Ishikawa (cell line): ENCODE results near the gene PDCL2.

Source experiments
- CEBPB ChIP-seq: IDR thresholded peaks from 2 replicates; pipeline ENCODE4 v1.6.1; 2012
- CREB1 ChIP-seq: IDR thresholded peaks from 2 replicates; pipeline ENCODE4 v1.6.1; 2012; ENCODE audit warnings: low read depth
- EGR1 ChIP-seq: IDR thresholded peaks from 2 replicates; pipeline ENCODE4 v1.6.1; 2012
- EP300 ChIP-seq: IDR thresholded peaks from 2 replicates; pipeline ENCODE4 v1.6.1; 2012; ENCODE audit warnings: borderline replicate concordance
- FOXM1 ChIP-seq: IDR thresholded peaks from 2 replicates; pipeline ENCODE4 v1.6.1; 2012; ENCODE audit warnings: low read depth, borderline replicate concordance
- NFIC ChIP-seq: IDR thresholded peaks from 2 replicates; pipeline ENCODE4 v1.6.1; 2012
- RAD21 ChIP-seq: IDR thresholded peaks from 2 replicates; pipeline ENCODE4 v1.6.1; 2012; ENCODE audit warnings: low read depth
- TAF1 ChIP-seq: IDR thresholded peaks from 2 replicates; pipeline ENCODE4 v1.6.1; 2012; ENCODE audit warnings: low read depth, mild to moderate bottlenecking
- TCF12 ChIP-seq: IDR thresholded peaks from 2 replicates; pipeline ENCODE4 v1.6.1; 2012; ENCODE audit warnings: low read depth
- TEAD4 ChIP-seq: IDR thresholded peaks from 2 replicates; pipeline ENCODE4 v1.6.1; 2012
- YY1 ChIP-seq: IDR thresholded peaks from 2 replicates; pipeline ENCODE4 v1.6.1; 2012; ENCODE audit warnings: low read depth
- ZBTB7A ChIP-seq: IDR thresholded peaks from 2 replicates; pipeline ENCODE4 v1.6.1; 2012; ENCODE audit warnings: low read depth
- TF ChIP-seq, protein P1 (sequence below): IDR thresholded peaks from 2 replicates; pipeline ENCODE4 v1.6.1; 2012
- TF ChIP-seq, protein P2 (sequence below): IDR thresholded peaks from 2 replicates; pipeline ENCODE4 v1.6.1; 2012; ENCODE audit warnings: low read depth, mild to moderate bottlenecking
- TF ChIP-seq, protein P3 (sequence below): IDR thresholded peaks from 2 replicates; pipeline ENCODE4 v1.6.1; 2012

PDCL2 gene

DNA sequence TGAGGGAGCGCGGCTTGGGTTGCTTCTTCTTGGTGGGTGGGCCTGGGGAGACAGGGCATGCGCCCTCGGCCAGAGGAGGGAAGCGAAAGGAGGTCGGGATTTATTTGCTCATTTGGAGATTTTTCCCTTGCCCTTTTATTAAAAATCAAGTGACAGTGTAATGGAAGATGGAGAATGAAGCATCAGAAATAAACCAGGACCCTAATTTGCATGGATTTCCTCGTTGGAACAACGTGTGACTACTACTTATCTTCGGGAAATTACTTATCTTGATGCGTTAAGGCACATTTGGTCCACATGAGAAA is 44.6 kb downstream of the PDCL2 start:
- TF ChIP-seq CREB1: no peak
- TF ChIP-seq, protein P1, sequence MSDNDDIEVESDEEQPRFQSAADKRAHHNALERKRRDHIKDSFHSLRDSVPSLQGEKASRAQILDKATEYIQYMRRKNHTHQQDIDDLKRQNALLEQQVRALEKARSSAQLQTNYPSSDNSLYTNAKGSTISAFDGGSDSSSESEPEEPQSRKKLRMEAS: no peak
- no peak for TF ChIP-seq FOXM1
- TF ChIP-seq CEBPB: no peak

DNA sequence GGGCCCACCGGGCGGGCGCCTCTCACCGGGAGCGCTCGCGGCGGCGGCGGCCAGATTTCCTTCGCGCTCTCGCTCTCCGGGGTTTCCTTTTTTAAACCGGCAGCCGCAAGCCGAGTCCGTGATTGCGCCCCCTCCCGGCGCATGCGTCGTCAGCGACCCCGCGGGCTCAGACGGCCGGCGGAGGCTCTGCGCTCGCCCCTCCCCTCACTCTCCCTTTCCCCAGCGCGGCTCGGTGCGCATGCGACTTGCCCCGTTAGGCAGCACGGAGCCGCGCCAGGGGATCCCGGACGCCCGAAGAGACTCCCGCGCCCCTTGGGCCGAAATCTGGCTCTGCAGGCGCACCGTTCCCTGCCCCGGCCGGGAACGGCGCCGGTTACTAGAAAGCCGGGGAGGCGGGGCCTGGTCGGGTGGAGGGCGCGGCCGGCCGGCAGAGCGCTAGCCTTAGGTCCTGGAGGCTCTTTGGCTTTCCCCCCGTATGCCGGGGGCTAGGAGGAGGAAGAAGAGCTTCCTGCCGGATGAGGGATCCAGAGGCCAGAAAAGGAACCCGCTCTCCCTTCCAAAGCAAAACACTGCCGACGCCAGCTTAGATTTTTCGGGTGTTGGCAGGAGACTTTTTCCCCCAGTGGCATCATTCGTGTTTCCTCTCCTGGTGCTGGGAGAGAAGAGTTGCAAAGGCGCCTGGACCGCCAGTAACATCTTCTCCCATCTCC is 45.1 kb downstream of the PDCL2 start, which contains the start of gene CLOCK:
CLOCK (minus strand) TSS at position 154 of the 710 bp plus-strand sequence. CDS start 64,124 bp downstream, outside the sequence.
- TF ChIP-seq TEAD4 (no peak), NFIC (no peak; the same call in 1 of the 2 replicates), TAF1 (no peak; the same call in 1 of the 2 replicates), ZBTB7A (peak; percentile 25; the same call in 1 of the 2 replicates), YY1 (no peak), CEBPB (no peak), RAD21 (peak; percentile 6; the same call in 1 of the 2 replicates), EP300 (no peak)
- TF ChIP-seq, protein P2, sequence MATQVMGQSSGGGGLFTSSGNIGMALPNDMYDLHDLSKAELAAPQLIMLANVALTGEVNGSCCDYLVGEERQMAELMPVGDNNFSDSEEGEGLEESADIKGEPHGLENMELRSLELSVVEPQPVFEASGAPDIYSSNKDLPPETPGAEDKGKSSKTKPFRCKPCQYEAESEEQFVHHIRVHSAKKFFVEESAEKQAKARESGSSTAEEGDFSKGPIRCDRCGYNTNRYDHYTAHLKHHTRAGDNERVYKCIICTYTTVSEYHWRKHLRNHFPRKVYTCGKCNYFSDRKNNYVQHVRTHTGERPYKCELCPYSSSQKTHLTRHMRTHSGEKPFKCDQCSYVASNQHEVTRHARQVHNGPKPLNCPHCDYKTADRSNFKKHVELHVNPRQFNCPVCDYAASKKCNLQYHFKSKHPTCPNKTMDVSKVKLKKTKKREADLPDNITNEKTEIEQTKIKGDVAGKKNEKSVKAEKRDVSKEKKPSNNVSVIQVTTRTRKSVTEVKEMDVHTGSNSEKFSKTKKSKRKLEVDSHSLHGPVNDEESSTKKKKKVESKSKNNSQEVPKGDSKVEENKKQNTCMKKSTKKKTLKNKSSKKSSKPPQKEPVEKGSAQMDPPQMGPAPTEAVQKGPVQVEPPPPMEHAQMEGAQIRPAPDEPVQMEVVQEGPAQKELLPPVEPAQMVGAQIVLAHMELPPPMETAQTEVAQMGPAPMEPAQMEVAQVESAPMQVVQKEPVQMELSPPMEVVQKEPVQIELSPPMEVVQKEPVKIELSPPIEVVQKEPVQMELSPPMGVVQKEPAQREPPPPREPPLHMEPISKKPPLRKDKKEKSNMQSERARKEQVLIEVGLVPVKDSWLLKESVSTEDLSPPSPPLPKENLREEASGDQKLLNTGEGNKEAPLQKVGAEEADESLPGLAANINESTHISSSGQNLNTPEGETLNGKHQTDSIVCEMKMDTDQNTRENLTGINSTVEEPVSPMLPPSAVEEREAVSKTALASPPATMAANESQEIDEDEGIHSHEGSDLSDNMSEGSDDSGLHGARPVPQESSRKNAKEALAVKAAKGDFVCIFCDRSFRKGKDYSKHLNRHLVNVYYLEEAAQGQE: no peak
- TF ChIP-seq, protein P1: peak; percentile 21; the same call in 1 of the 2 replicates

DNA sequence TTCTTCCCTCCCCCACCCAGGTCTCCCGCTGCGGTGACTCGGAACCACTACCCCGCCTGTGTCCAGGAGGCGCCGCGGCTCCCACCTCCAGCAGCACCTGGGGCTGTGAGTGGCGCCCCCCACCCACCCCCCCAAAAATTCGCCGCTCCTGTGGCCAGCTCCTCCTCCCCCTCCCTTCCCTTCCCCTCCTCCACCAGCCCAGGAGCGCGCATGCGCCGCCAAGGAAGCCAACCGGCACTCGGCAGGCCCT is 45.6 kb downstream of the PDCL2 start:
- TF ChIP-seq, protein P2: no peak
- TF ChIP-seq FOXM1: no peak
- TF ChIP-seq, protein P3, sequence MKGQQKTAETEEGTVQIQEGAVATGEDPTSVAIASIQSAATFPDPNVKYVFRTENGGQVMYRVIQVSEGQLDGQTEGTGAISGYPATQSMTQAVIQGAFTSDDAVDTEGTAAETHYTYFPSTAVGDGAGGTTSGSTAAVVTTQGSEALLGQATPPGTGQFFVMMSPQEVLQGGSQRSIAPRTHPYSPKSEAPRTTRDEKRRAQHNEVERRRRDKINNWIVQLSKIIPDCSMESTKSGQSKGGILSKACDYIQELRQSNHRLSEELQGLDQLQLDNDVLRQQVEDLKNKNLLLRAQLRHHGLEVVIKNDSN: no peak
- no peak for TF ChIP-seq YY1
- TF ChIP-seq EGR1: no peak
- TF ChIP-seq, protein P1: no peak
- no peak for TF ChIP-seq TEAD4
- TF ChIP-seq CEBPB: no peak
- no peak for TF ChIP-seq ZBTB7A
- TF ChIP-seq TAF1: no peak
- no peak for TF ChIP-seq CREB1
- TF ChIP-seq RAD21: no peak
- TF ChIP-seq EP300: no peak
- TF ChIP-seq TCF12: no peak
- TF ChIP-seq NFIC: no peak

DNA sequence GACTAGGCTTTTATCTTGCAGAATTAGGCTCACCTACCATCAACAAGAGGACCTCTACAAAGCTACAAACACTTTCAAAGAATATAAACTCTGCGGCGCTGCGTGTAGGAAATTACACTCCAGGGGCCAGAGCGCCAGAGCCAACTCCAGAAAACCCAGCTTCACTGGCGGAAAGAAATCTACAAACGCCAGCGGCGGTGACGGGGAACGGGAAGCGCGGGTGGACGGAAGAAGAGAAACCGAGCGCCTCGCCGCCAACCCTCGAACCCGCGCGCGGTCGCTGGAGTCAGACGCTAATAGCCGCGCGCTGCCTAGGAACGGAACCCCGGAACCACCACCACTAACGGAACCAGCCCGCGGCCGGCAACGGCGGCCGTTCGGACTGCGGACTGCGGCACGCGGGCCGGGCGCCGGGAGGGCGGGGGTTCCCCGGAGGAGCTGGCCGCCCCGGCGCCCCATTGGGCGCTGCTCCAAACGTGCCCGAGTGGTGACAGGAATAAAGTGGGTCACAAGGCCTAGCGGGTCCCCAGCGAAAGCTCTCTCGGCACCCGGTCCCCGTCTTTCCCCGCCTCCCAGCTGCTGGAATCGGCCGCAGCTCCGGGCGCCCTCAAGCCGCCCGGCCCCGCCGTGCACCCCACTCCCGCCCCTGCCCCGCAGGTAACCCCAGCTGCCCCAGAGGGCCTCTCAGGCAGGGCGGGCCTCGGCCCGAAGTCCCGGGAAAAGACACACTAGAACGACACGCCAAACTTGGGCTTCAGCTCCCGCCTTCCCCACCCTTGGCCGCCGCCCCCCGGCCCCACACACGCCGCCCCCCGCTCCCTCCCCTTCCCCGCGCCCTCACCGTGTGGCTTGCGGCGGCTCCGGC is 46.2 kb downstream of the PDCL2 start:
- TF ChIP-seq TEAD4 (peak; percentile 5; the same call in 1 of the 2 replicates), NFIC (0 out of 2 replicates have a peak, but pooled peaks have one; percentile 11), CEBPB (no peak), TAF1 (peak; percentile 61; the same call in 1 of the 2 replicates), FOXM1 (no peak), ZBTB7A (peak; percentile 19; the same call in 1 of the 2 replicates), EGR1 (no peak), TCF12 (peak; percentile 37; the same call in 1 of the 2 replicates)
- TF ChIP-seq, protein P2: no peak
